ENCODE data around the gene THSD7B. TPM values are rescaled to one million over a fixed set of nuclear protein-coding genes. Genes with fewer than 3 reads are reported as not detected.

THSD7B gene
- total and polyA plus RNA-seq, 10 of the 15 experiments (the other 5 are each of a cell fraction or from before 2014, with no cell fraction given) = 0.03 to 0.56 (median 0.28) TPM

DNA sequence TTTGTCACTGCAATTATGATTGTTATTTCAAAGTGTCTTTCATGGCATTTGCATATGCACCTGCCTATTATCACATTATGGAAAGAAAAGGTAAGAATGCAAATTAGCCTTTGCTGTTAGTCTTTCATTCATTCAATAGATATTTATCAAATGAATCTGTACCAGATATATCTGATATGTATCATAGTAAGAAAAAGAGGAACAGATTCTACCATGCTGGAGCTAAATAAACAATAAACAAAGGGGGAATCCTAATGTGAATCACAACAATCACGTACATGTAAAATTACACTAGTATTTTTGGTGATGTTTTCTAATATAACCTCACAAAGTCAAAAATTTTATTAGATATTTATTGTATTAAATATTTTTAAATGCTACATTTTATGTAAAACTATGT, 446.4 kb downstream of the THSD7B start:
- H2AFZ ChIP-seq (ENCODE audit: control insufficient read depth, low read depth, low read length) = no peak overlapping the region
- DNase-seq (ENCODE audit: low read depth, low spot score) (no peak), FAIRE-seq (no peak), ATAC-seq (peak; percentile 53)
- no peaks in the 10 kb centered on the region for H3K4me1 ChIP-seq (ENCODE audit: control insufficient read depth, insufficient read depth, low read length)
- no TSS peak for BruUV-seq (replicated peaks)
- no peaks in the 10 kb centered on the region for H3K79me2 ChIP-seq (ENCODE audit: control insufficient read depth, insufficient read depth, low read length)
- no peaks in the 10 kb centered on the region for H3K36me3 ChIP-seq (ENCODE audit: control insufficient read depth in 2 of 2, insufficient read depth in 2 of 2, low read length in 1 of 2)
- H3K4me3 ChIP-seq = no peak overlapping the region
- no peak for TF ChIP-seq CHD1 (IDR thresholded peaks at IDR 0.05; ENCODE audit: low read depth, low read length)
- TF ChIP-seq BRCA1 (IDR thresholded peaks at IDR 0.05; ENCODE audit: low read depth, low read length) = no peak
- TF ChIP-seq SIN3A (IDR thresholded peaks at IDR 0.05; ENCODE audit: low read depth, low read length) = no peak
- TF ChIP-seq MTA3 (IDR thresholded peaks at IDR 0.05; ENCODE audit: borderline replicate concordance, low read length) = no peak
- no peak for TF ChIP-seq CBX5 (IDR thresholded peaks at IDR 0.05; ENCODE audit: low read depth)
- no peak for TF ChIP-seq IKZF2 (IDR thresholded peaks at IDR 0.05)
- no peak for TF ChIP-seq BMI1 (IDR thresholded peaks at IDR 0.05; ENCODE audit: borderline replicate concordance)
- no peak for TF ChIP-seq CHD2 (IDR thresholded peaks at IDR 0.05; ENCODE audit: borderline replicate concordance, low read depth, low read length)
- ChIA-PET POLR2A (no interaction called here), SMC1A (ENCODE audit: uncharacterized antibody, unreplicated experiment) (interaction anchor here (0.6 to 3.8 kb wide), 4 partner anchors 9 to 38 kb away, joined by 3 to 31 read pairs (median 4); no protein-coding TSS in a partner anchor), CTCF (interaction anchor here (0.8 to 2.2 kb wide), 5 partner anchors 10 to 39 kb away, joined by 3 to 6 read pairs (median 3); no protein-coding TSS in a partner anchor), RAD21 (ENCODE audit: unreplicated experiment) (interaction anchor here (1.0 to 2.2 kb wide), 2 partner anchors 9 to 13 kb away, joined by 4 to 6 read pairs; no protein-coding TSS in a partner anchor)
- H4K20me1 ChIP-seq (ENCODE audit: control insufficient read depth, insufficient read depth) = no peaks in the 10 kb centered on the region
- H3K27ac ChIP-seq (ENCODE audit: control insufficient read depth, insufficient read depth) = no peak overlapping the region
- intact Hi-C loops (cut with micrococcal nuclease; ENCODE audit: unreplicated experiment) (no loop called here), in situ Hi-C loops (cut with MboI) (no loop called here)
- H3K4me2 ChIP-seq (ENCODE audit: control insufficient read depth, insufficient read depth) = no peak overlapping the region
- no peak overlapping the region for H3K9ac ChIP-seq (ENCODE audit: control insufficient read depth, insufficient read depth, low read length)
- H3K27me3 ChIP-seq (replicated peaks in 1 of 2; ENCODE audit: control insufficient read depth in 2 of 2, insufficient read depth in 2 of 2, low read length in 1 of 2) = no peaks in the 10 kb centered on the region
- H3K9me3 ChIP-seq (replicated peaks; ENCODE audit: control insufficient read depth, insufficient read depth, low read length) = no peaks in the 10 kb centered on the region
- WGBS (ENCODE audit: insufficient coverage, insufficient replicate concordance, low lambda C conversion rate, missing lambda C conversion rate) = 44% methylated on average over 1 of the region's 1 CpG
